Left ventricle myocardium inferior (tissue), 1 donor: ENCODE measurements around the gene CTSD. TPM values are rescaled to one million over a fixed set of nuclear protein-coding genes. Genes with fewer than 3 reads are reported as not detected.

Source experiments
- DNase-seq: peaks from one replicate; pipeline ENCODE4 v3.0.0-alpha.2; 2020
- H3K27ac ChIP-seq: fragments of 200-600 bp; replicated peaks from 2 replicates; pipeline ENCODE4 v1.8.0; 2021
- H3K27me3 ChIP-seq: fragments of 200-600 bp; 2 replicates; pipeline ENCODE4 v1.8.0; 2021; ENCODE audit warnings: low read depth
- H3K36me3 ChIP-seq: fragments of 200-600 bp; 2 replicates; pipeline ENCODE4 v1.8.0; 2021
- H3K4me1 ChIP-seq: fragments of 200-600 bp; 2 replicates; pipeline ENCODE4 v1.8.0; 2021
- H3K4me3 ChIP-seq: fragments of 200-600 bp; 2 replicates; pipeline ENCODE4 v1.8.0; 2021; ENCODE audit warnings: mild to moderate bottlenecking, moderate library complexity
- H3K9me3 ChIP-seq: fragments of 200-600 bp; replicated peaks from 2 replicates; pipeline ENCODE4 v1.8.0; 2021
- intact Hi-C: fragments of 100-400 bp; cut with micrococcal nuclease; formaldehyde crosslinking; loops from one replicate; pipeline ENCODE4 v1.11.0; 2022
- total RNA-seq: library from RNA; stranded (reverse); fragmentation: NEBNext Ultra II Directional; extraction: Animal tissue kit (Norgen Biotek cat#: 25700); gene quantifications from one replicate; pipeline ENCODE4 v1.2.1, GENCODE V29; 2021
- TF ChIP-seq, protein P1 (sequence below): fragments of 200-600 bp; IDR thresholded peaks from 2 replicates; pipeline ENCODE4 v1.8.0; 2021; ENCODE audit warnings: antibody characterized with exemption, mild to moderate bottlenecking, borderline replicate concordance
- donor health status: DM: no; HTN: yes; CAD: no; lungs with severe emphysema.

The CTSD gene
- total RNA-seq, 1 donor from 2014 or later: 831 TPM

DNA sequence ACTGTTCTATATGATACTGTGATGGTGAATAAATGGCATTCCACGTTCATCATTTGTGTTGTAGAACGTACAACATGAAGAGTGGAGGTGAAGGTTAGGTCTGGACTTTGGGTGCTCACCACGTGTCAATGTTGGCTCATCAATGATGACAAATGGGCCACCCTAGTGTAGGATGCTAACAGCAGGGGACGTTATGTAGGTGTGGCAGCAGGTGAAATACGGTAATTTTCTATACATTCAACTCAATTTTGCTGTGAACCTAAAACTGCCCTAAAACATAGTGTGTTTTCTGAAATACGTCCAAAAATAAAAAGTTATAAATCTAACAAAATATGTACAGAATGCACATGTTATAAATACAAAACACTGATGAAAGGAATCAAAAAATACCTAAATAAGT lies 60.6 kb downstream of the CTSD start:
- Histone ChIP-seq H3K9me3 (no peaks in the 10 kb centered on the region), H3K27me3 (peaks cover 17% of the 10 kb centered on the region), H3K36me3 (no peaks in the 10 kb centered on the region), H3K4me1 (no peaks in the 10 kb centered on the region), H3K27ac (no peak overlapping the region), H3K4me3 (no peak overlapping the region)
- no peak for DNase-seq
- TF ChIP-seq, protein P1, sequence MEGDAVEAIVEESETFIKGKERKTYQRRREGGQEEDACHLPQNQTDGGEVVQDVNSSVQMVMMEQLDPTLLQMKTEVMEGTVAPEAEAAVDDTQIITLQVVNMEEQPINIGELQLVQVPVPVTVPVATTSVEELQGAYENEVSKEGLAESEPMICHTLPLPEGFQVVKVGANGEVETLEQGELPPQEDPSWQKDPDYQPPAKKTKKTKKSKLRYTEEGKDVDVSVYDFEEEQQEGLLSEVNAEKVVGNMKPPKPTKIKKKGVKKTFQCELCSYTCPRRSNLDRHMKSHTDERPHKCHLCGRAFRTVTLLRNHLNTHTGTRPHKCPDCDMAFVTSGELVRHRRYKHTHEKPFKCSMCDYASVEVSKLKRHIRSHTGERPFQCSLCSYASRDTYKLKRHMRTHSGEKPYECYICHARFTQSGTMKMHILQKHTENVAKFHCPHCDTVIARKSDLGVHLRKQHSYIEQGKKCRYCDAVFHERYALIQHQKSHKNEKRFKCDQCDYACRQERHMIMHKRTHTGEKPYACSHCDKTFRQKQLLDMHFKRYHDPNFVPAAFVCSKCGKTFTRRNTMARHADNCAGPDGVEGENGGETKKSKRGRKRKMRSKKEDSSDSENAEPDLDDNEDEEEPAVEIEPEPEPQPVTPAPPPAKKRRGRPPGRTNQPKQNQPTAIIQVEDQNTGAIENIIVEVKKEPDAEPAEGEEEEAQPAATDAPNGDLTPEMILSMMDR: no peak
- intact Hi-C loops: no loop called here

Other genes starting within 250 kb of the CTSD start
- 15.3 TPM for gene DUSP8, start 191.7 kb downstream of the CTSD start, total RNA-seq
- gene KRTAP5-1, start 178.6 kb downstream of the CTSD start, total RNA-seq: not detected
- gene KRTAP5-2, start 165.6 kb downstream of the CTSD start, total RNA-seq: not detected
- gene KRTAP5-3, start 155.5 kb downstream of the CTSD start, total RNA-seq: not detected
- not detected for gene KRTAP5-4, start 141.8 kb downstream of the CTSD start, total RNA-seq
- gene KRTAP5-5, start 134.2 kb downstream of the CTSD start, total RNA-seq: not detected
- gene KRTAP5-6, start 66.7 kb downstream of the CTSD start, total RNA-seq: not detected
- 0.58 TPM for gene IFITM10, start 13.3 kb downstream of the CTSD start, total RNA-seq
- not detected for gene SYT8, start 71.1 kb upstream of the CTSD start, total RNA-seq
- gene TNNI2, start 75.1 kb upstream of the CTSD start, total RNA-seq: not detected
- 19.7 TPM for gene LSP1, start 89.2 kb upstream of the CTSD start, total RNA-seq
- 2.4 TPM for gene PRR33, start 128.0 kb upstream of the CTSD start, total RNA-seq
- 30.7 TPM for gene TNNT3, start 155.8 kb upstream of the CTSD start, total RNA-seq
- 93.6 TPM for gene MRPL23, start 183.4 kb upstream of the CTSD start, total RNA-seq
- 634 TPM for gene H19, start 233.9 kb upstream of the CTSD start, total RNA-seq